ENCODE data around the gene PDCD1.

DNA sequence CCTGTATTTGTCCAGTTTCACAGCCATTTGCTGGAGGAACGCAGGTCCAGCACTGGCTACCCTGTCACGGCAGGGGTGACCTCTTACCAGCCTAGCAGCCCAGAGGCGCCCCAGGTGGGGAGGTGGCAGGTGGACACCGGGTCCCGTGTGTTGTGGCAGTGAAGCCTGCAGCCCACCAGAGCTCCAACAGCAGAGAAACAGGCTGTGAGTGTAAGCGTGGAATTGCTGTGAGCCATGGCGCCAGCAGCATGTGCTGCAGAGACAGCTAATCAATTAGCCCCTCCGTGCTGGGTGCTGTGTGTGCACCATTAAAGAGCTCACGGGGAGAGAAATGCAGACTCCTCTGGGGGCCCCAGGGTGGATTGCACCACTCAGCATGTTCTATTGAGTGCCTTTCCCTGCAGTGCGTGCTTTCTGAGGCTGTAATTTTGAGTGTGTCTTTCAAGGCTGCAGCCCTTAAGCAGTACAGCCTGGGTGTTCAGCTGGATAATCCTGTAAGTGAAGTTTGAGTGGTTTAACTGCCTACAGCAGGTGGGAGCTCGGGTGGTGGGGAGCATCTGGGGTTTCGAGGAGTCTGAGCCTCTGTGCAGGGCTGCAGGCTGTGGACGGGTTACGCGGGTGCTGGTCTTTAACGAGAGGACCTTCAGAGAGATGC, 26.7 kb upstream of the PDCD1 start:
- TF ChIP-seq, protein P1, sequence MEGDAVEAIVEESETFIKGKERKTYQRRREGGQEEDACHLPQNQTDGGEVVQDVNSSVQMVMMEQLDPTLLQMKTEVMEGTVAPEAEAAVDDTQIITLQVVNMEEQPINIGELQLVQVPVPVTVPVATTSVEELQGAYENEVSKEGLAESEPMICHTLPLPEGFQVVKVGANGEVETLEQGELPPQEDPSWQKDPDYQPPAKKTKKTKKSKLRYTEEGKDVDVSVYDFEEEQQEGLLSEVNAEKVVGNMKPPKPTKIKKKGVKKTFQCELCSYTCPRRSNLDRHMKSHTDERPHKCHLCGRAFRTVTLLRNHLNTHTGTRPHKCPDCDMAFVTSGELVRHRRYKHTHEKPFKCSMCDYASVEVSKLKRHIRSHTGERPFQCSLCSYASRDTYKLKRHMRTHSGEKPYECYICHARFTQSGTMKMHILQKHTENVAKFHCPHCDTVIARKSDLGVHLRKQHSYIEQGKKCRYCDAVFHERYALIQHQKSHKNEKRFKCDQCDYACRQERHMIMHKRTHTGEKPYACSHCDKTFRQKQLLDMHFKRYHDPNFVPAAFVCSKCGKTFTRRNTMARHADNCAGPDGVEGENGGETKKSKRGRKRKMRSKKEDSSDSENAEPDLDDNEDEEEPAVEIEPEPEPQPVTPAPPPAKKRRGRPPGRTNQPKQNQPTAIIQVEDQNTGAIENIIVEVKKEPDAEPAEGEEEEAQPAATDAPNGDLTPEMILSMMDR (IDR thresholded peaks at IDR 0.05; ENCODE audit: insufficient read depth, low read length) = no peak
- TF ChIP-seq, protein P2, sequence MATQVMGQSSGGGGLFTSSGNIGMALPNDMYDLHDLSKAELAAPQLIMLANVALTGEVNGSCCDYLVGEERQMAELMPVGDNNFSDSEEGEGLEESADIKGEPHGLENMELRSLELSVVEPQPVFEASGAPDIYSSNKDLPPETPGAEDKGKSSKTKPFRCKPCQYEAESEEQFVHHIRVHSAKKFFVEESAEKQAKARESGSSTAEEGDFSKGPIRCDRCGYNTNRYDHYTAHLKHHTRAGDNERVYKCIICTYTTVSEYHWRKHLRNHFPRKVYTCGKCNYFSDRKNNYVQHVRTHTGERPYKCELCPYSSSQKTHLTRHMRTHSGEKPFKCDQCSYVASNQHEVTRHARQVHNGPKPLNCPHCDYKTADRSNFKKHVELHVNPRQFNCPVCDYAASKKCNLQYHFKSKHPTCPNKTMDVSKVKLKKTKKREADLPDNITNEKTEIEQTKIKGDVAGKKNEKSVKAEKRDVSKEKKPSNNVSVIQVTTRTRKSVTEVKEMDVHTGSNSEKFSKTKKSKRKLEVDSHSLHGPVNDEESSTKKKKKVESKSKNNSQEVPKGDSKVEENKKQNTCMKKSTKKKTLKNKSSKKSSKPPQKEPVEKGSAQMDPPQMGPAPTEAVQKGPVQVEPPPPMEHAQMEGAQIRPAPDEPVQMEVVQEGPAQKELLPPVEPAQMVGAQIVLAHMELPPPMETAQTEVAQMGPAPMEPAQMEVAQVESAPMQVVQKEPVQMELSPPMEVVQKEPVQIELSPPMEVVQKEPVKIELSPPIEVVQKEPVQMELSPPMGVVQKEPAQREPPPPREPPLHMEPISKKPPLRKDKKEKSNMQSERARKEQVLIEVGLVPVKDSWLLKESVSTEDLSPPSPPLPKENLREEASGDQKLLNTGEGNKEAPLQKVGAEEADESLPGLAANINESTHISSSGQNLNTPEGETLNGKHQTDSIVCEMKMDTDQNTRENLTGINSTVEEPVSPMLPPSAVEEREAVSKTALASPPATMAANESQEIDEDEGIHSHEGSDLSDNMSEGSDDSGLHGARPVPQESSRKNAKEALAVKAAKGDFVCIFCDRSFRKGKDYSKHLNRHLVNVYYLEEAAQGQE (IDR thresholded peaks at IDR 0.05; ENCODE audit: insufficient replicate concordance, low read depth) = no peak
- no peak for TF ChIP-seq POLR2AphosphoS5 (IDR thresholded peaks at IDR 0.05; ENCODE audit: low read depth)
- TF ChIP-seq SPI1 (IDR thresholded peaks at IDR 0.05; ENCODE audit: borderline replicate concordance, low read depth) = no peak

Data from HL-60 (cell line).